Measurements from ENCODE around the gene TOPBP1. TPM values are rescaled to one million over a fixed set of nuclear protein-coding genes. Genes with fewer than 3 reads are reported as not detected.
"Not testable (repeated sequence)": the region's sequence is repeated elsewhere in the genome, so short reads cannot be mapped to it uniquely, and the experiment has no call there.

Gene TOPBP1
- total RNA-seq, 4 donors from 2014 or later, result 11.8 to 21.1 (median 16.9) TPM

DNA sequence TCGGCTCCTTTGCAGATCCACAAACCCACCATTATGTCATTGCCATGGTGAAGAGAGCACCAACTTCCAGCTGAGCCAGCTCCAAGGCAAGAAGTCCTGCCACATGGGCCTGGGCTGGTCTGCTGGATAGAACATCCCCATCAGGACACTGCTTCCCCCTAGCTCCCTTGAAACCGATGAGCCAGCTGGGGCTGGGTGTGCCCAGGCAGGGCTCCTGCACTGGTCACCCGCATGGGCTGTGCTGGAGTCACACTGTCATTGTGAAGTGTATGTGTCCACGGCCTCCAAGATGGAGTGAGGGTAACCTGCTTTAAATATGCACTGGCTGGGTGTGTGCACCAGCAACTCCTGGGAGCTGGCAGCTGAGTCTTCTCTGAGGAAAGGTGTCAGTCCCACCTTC, 31.0 kb upstream of the TOPBP1 start:
- Histone ChIP-seq H3K4me3 (no peak overlapping the region), H3K9me3 (no peaks in the 10 kb centered on the region), H3K27me3 (no peaks in the 10 kb centered on the region), H3K27ac (no peak overlapping the region), H3K36me3 (no peaks in the 10 kb centered on the region), H3K4me1 (no peaks in the 10 kb centered on the region)
- TF ChIP-seq CTCF (IDR thresholded peaks at IDR 0.05 in 4 of 5, conservative IDR thresholded peaks at IDR 0.05 in 1 of 5), result no peak
- no peak for TF ChIP-seq POLR2A (IDR thresholded peaks at IDR 0.05)
- intact Hi-C loops (cut with DNase I; ENCODE audit: low total_unique reads), result no loop called here
- in situ Hi-C loops (cut with MboI; ENCODE audit: low sequenced_read_pairs in 4 of 4), result no loop called here
- no peak for ATAC-seq
- no peak for DNase-seq

- Histone ChIP-seq H3K36me3 (no peaks in the 10 kb centered on the region), H3K27ac (no peak overlapping the region), H3K4me1 (no peaks in the 10 kb centered on the region), H3K9me3 (no peaks in the 10 kb centered on the region), H3K4me3 (no peak overlapping the region), H3K27me3 (no peaks in the 10 kb centered on the region)
- in situ Hi-C loops (cut with MboI; ENCODE audit: low sequenced_read_pairs in 4 of 4), result no loop called here
- DNase-seq (no peak), ATAC-seq (no peak)
- TF ChIP-seq POLR2A (IDR thresholded peaks at IDR 0.05) (no peak), CTCF (IDR thresholded peaks at IDR 0.05 in 4 of 5, conservative IDR thresholded peaks at IDR 0.05 in 1 of 5) (no peak)
- intact Hi-C loops (cut with DNase I; ENCODE audit: low total_unique reads), result no loop called here
Measured at GRCh38 chr3:133691273-133692107, 29.7 kb upstream of the TOPBP1 start.

GRCh38 chr3:133677993-133678392, 16.3 kb upstream of the TOPBP1 start:
- H3K4me1 ChIP-seq; DNase-seq; H3K9me3 ChIP-seq; in situ Hi-C loops (cut with MboI; ENCODE audit: low sequenced_read_pairs in 4 of 4); H3K27ac ChIP-seq; intact Hi-C loops (cut with DNase I; ENCODE audit: low total_unique reads); H3K36me3 ChIP-seq; H3K4me3 ChIP-seq; ATAC-seq: not testable (repeated sequence)
- H3K27me3 ChIP-seq, result peaks cover 16 to 36% (median 23%) of the 10 kb centered on the region in 3 donors

- Histone ChIP-seq H3K4me3 (no peak overlapping the region), H3K4me1 (peaks cover 0 to 3% of the 10 kb centered on the region in 2 donors), H3K9me3 (no peaks in the 10 kb centered on the region), H3K27ac (no peak overlapping the region), H3K36me3 (no peaks in the 10 kb centered on the region), H3K27me3 (peaks cover 20 to 44% (median 25%) of the 10 kb centered on the region in 3 donors)
- in situ Hi-C loops (cut with MboI; ENCODE audit: low sequenced_read_pairs in 4 of 4), result no loop called here
- intact Hi-C loops (cut with DNase I; ENCODE audit: low total_unique reads), result no loop called here
- ATAC-seq, result no peak
- TF ChIP-seq CTCF (IDR thresholded peaks at IDR 0.05 in 4 of 5, conservative IDR thresholded peaks at IDR 0.05 in 1 of 5) (no peak), POLR2A (IDR thresholded peaks at IDR 0.05) (no peak)
- DNase-seq, result no peak
Measured at GRCh38 chr3:133676336-133677118, 14.8 kb upstream of the TOPBP1 start.

All from gastrocnemius medialis (tissue), 4 donors.